Neural progenitor cell (in vitro differentiated cells): ENCODE data around the gene PLCB3. TPM values are rescaled to one million over a fixed set of nuclear protein-coding genes. Genes with fewer than 3 reads are reported as not detected.

ENCODE experiments used
- DNase-seq: peaks from one replicate; pipeline ENCODE4 v3.0.0-alpha.2; 2016; ENCODE audit warnings: low spot score
- H2AFZ ChIP-seq: fragments of 200-600 bp; sonication (generic); replicated peaks from 2 replicates; pipeline ENCODE4 v1.6.1; 2016; ENCODE audit warnings: antibody characterized with exemption
- H3F3A ChIP-seq: fragments of 200-600 bp; sonication (generic); 2 replicates; pipeline ENCODE4 v1.6.1; 2016; ENCODE audit warnings: antibody characterized with exemption, low read depth
- H3K27ac ChIP-seq: fragments of 200-600 bp; sonication (generic); 2 replicates; pipeline ENCODE4 v1.5.1; 2016; ENCODE audit warnings: mild to moderate bottlenecking
- H3K27me3 ChIP-seq: fragments of 200-600 bp; sonication (generic); 2 replicates; pipeline ENCODE4 v1.6.1; 2016; ENCODE audit warnings: mild to moderate bottlenecking, moderate library complexity
- H3K36me3 ChIP-seq: fragments of 200-600 bp; sonication (generic); 2 replicates; pipeline ENCODE4 v1.5.1; 2016
- H3K4me1 ChIP-seq: fragments of 200-600 bp; sonication (generic); 2 replicates; pipeline ENCODE4 v1.6.1; 2016; ENCODE audit warnings: mixed run types
- H3K4me2 ChIP-seq: fragments of 200-600 bp; sonication (generic); 2 replicates; pipeline ENCODE4 v1.6.1; 2016
- H3K4me3 ChIP-seq: fragments of 200-600 bp; sonication (generic); 2 replicates; pipeline ENCODE4 v1.5.1; 2016
- H3K79me2 ChIP-seq: fragments of 200-600 bp; sonication (generic); 2 replicates; pipeline ENCODE4 v1.6.1; 2016; ENCODE audit warnings: low read depth
- H3K9ac ChIP-seq: fragments of 200-600 bp; sonication (generic); 2 replicates; pipeline ENCODE4 v1.6.1; 2016
- H3K9me3 ChIP-seq: fragments of 200-600 bp; sonication (generic); 2 replicates; pipeline ENCODE4 v1.5.1; 2016; ENCODE audit warnings: low read depth
- H4K20me1 ChIP-seq: fragments of 200-600 bp; sonication (generic); 2 replicates; pipeline ENCODE4 v1.6.1; 2016; ENCODE audit warnings: low read depth
- H3K27ac Mint-ChIP-seq: 3 replicates; pipeline ENCODE4 v1.8.0; 2021; ENCODE audit warnings: mixed read lengths
- H3K27me3 Mint-ChIP-seq: 2 replicates; pipeline ENCODE4 v1.8.0; 2022; ENCODE audit warnings: low read depth, mild to moderate bottlenecking, inconsistent platforms, moderate library complexity, mixed read lengths; ENCODE audit not compliant: insufficient read depth
- H3K36me3 Mint-ChIP-seq: 3 replicates; pipeline ENCODE4 v1.8.0; 2021; ENCODE audit warnings: mixed read lengths
- H3K4me1 Mint-ChIP-seq: 3 replicates; pipeline ENCODE4 v1.8.0; 2021; ENCODE audit warnings: mixed read lengths
- H3K4me3 Mint-ChIP-seq: 3 replicates; pipeline ENCODE4 v1.8.0; 2021; ENCODE audit warnings: mild to moderate bottlenecking, moderate library complexity, mixed read lengths
- H3K9me3 Mint-ChIP-seq: 3 replicates; pipeline ENCODE4 v1.8.0; 2020; ENCODE audit warnings: mixed read lengths
- CTCF ChIP-seq: fragments of 200-600 bp; sonication (generic); IDR thresholded peaks from 2 replicates; pipeline ENCODE4 v1.5.1; 2017; ENCODE audit warnings: antibody characterized with exemption, mild to moderate bottlenecking
- EZH2 ChIP-seq: fragments of 200-600 bp; sonication (generic); IDR thresholded peaks from 2 replicates; pipeline ENCODE4 v1.6.1; 2017; ENCODE audit warnings: antibody characterized with exemption, mild to moderate bottlenecking, moderate library complexity
- EZH2phosphoT487 ChIP-seq: fragments of 200-600 bp; sonication (generic); IDR thresholded peaks from 2 replicates; pipeline ENCODE4 v1.6.1; 2017; ENCODE audit warnings: antibody characterized with exemption
- total RNA-seq: library from RNA; depleted of rRNA; stranded (reverse); fragments of >200 nt; gene quantifications from 2 replicates; pipeline ENCODE4 v1.2.3, GENCODE V29; 2015; ENCODE audit warnings: low replicate concordance

PLCB3 gene
- total RNA-seq, 1 donor from 2014 or later: 15.6 TPM

GRCh38 chr11:64239662-64240434 is 11.5 kb upstream of the PLCB3 start:
- DNase-seq: no peak
- peaks cover 4% of the 10 kb centered on the region for H3K4me1 ChIP-seq
- peaks cover 13% of the 10 kb centered on the region for H4K20me1 ChIP-seq
- peak overlapping the region; percentile 84 for H3K4me3 ChIP-seq
- no peaks in the 10 kb centered on the region for H3K9me3 ChIP-seq
- no peak overlapping the region for H3K9ac ChIP-seq
- peaks cover 11% of the 10 kb centered on the region for H3K79me2 ChIP-seq
- H3K4me2 ChIP-seq: peak overlapping the region; percentile 76
- H3K27ac ChIP-seq: peak overlapping the region; percentile 95
- Mint-ChIP-seq H3K36me3 (peaks cover 2% of the 10 kb centered on the region), H3K4me3 (peak overlapping the region; percentile 89), H3K27me3 (peaks cover 14% of the 10 kb centered on the region), H3K27ac (no peak overlapping the region), H3K4me1 (peaks cover 27% of the 10 kb centered on the region), H3K9me3 (no peaks in the 10 kb centered on the region)
- no peaks in the 10 kb centered on the region for H3K36me3 ChIP-seq
- TF ChIP-seq EZH2 (no peak), EZH2phosphoT487 (no peak), CTCF (no peak)
- peaks cover 33% of the 10 kb centered on the region for H3F3A ChIP-seq
- H3K27me3 ChIP-seq: peaks cover 10% of the 10 kb centered on the region
- no peak overlapping the region for H2AFZ ChIP-seq

- TF ChIP-seq EZH2 (no peak), EZH2phosphoT487 (no peak), CTCF (no peak)
These were observed 10.7 kb upstream of the PLCB3 start, which contains the start of gene FKBP2 for GRCh38 chr11:64240435-64241240. Gene FKBP2, plus strand, starts transcription at chr11:64241095. Its CDS starts 1,293 bp downstream, at chr11:64242388.

GRCh38 chr11:64241241-64241490 is 10.2 kb upstream of the PLCB3 start:
- H3K4me1 Mint-ChIP-seq: peaks cover 23% of the 10 kb centered on the region
- Histone ChIP-seq H3K79me2 (peaks cover 22% of the 10 kb centered on the region), H2AFZ (no peak overlapping the region), H3K4me1 (peaks cover 7% of the 10 kb centered on the region), H3K9ac (peak overlapping the region; percentile 65), H3K4me2 (peak overlapping the region; percentile 76), H3K9me3 (no peaks in the 10 kb centered on the region), H3K27me3 (no peaks in the 10 kb centered on the region), H3K4me3 (peak overlapping the region; percentile 84), H4K20me1 (peaks cover 22% of the 10 kb centered on the region), H3F3A (peaks cover 21% of the 10 kb centered on the region), H3K36me3 (no peaks in the 10 kb centered on the region), H3K27ac (peak overlapping the region; percentile 95)
- peaks cover 2% of the 10 kb centered on the region for H3K36me3 Mint-ChIP-seq
- DNase-seq: peak; percentile 99
- TF ChIP-seq EZH2 (no peak), EZH2phosphoT487 (no peak)
- H3K27me3 Mint-ChIP-seq: peaks cover 7% of the 10 kb centered on the region
- peak overlapping the region; percentile 89 for H3K4me3 Mint-ChIP-seq
- H3K9me3 Mint-ChIP-seq: no peaks in the 10 kb centered on the region
- peak overlapping the region; percentile 69 for H3K27ac Mint-ChIP-seq

More at GRCh38 chr11:64240435-64241240, 10.7 kb upstream of the PLCB3 start, which contains the start of gene FKBP2:
- Histone ChIP-seq H3K9me3 (no peaks in the 10 kb centered on the region), H3K36me3 (no peaks in the 10 kb centered on the region), H4K20me1 (peaks cover 21% of the 10 kb centered on the region), H3F3A (peaks cover 25% of the 10 kb centered on the region), H3K27ac (peak within 1 kb of the TSS; percentile 95), H3K9ac (peak within 1 kb of the TSS; percentile 65), H3K79me2 (peaks cover 17% of the 10 kb centered on the region), H3K4me3 (peak within 1 kb of the TSS; percentile 84), H3K4me2 (peak within 1 kb of the TSS; percentile 81), H3K4me1 (peaks cover 7% of the 10 kb centered on the region), H2AFZ (peak within 1 kb of the TSS; percentile 2), H3K27me3 (peaks cover 2% of the 10 kb centered on the region)
- Mint-ChIP-seq H3K27ac (peak within 1 kb of the TSS; percentile 69), H3K4me3 (peak within 1 kb of the TSS; percentile 89), H3K9me3 (no peaks in the 10 kb centered on the region), H3K27me3 (peaks cover 9% of the 10 kb centered on the region), H3K4me1 (peaks cover 23% of the 10 kb centered on the region), H3K36me3 (peaks cover 2% of the 10 kb centered on the region)
- peak; percentile 99 for DNase-seq
